Pericardium fibroblast (primary cell): Measurements from ENCODE around the gene ZNF365. TPM values are rescaled to one million over a fixed set of nuclear protein-coding genes. Genes with fewer than 3 reads are reported as not detected.

Experiments used
- total RNA-seq: library from RNA; depleted of rRNA; stranded (reverse); fragments of >200 nt; gene quantifications from 2 replicates; pipeline ENCODE4 v1.2.3, GENCODE V29; 2015

The ZNF365 gene, protein sequence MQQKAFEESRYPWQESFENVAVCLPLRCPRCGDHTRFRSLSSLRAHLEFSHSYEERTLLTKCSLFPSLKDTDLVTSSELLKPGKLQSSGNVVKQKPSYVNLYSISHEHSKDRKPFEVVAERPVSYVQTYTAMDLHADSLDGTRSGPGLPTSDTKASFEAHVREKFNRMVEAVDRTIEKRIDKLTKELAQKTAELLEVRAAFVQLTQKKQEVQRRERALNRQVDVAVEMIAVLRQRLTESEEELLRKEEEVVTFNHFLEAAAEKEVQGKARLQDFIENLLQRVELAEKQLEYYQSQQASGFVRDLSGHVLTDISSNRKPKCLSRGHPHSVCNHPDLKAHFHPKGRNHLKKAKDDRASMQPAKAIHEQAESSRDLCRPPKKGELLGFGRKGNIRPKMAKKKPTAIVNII
- total RNA-seq, result under 0.01 and 0.12 TPM in 2 replicates

DNA sequence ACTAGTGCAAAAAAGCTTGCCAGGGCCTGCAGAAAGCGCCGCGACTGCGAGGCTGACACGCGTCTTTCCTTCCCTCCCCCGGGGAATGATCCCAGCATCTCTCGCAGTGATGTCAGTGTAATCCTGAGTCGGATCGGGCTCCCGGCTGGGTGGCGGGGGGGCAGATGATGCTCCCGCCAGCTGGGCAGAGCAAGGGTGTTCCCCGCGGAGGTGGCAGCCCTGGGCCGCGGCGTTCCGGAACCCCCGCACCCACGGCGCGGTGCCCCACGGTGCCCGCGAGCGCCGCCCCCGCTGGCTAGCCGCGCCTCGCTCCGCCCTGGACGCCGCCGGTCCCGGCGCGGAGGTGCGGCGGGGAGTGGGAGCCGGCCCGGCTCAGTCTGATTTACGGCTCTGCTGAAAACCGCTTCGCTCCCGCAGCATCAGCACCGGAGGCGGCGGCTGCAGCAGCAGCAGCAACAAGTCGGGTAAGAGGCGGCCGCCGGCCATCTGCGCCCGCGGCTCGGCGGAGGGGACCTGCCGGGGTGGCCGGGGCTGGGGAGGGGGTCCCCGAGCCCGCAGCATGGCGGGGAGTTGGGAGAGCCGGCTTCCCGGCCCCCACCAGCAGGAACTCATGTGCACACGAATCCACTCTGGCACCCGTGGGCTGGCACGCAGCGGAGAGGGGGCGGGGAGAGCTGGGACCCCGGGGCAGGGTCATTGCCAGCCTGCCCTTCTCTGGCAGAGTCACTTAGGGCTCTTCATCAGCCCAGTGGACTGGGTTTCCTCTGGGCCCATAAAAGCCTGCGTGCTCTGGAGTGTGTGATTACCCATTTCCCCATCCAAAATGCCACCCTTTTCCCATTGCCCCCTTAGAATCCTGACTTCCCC lies at the start of gene ZNF365:
Gene ZNF365 (plus strand): TSS at position 375 of the 867 bp plus-strand sequence. CDS start 1,825 bp downstream, outside the sequence.

Other genes with a start within 250 kb of the ZNF365 start
- not detected in 2 replicates for gene RTKN2, start 105.5 kb upstream of the ZNF365 start, total RNA-seq